Astrocyte of the cerebellum (primary cell): ENCODE measurements around the gene ABHD6.
A peak's percentile ranks its signal among the peaks of the same experiment; 100 is the strongest.
"Not testable (repeated sequence)": the region's sequence is repeated elsewhere in the genome, so short reads cannot be mapped to it uniquely, and the experiment has no call there.

Source experiments
- DNase-seq: peaks from one replicate; pipeline ENCODE4 v3.0.0-alpha.2; 2011; ENCODE audit warnings: low read depth
- H3K4me3 ChIP-seq: 2 replicates; pipeline ENCODE4 v1.5.1; 2011; ENCODE audit warnings: mild to moderate bottlenecking, low read depth, low read length, moderate library complexity
- CTCF ChIP-seq: IDR thresholded peaks from 2 replicates; pipeline ENCODE4 v1.5.1; 2012; ENCODE audit warnings: low read length, low read depth, moderate library complexity, mild to moderate bottlenecking; ENCODE audit errors: missing control alignments
- in situ Hi-C: cut with HindIII; loops from 2 replicates; pipeline ENCODE4 v1.10.0; 2017; ENCODE audit warnings: low sequenced_read_pairs

Gene ABHD6

GRCh38 chr3:58270485-58270884 is 32.9 kb downstream of the ABHD6 start:
- no peak overlapping the region for H3K4me3 ChIP-seq
- DNase-seq, result no peak
- no peak for TF ChIP-seq CTCF
- in situ Hi-C loops, result no loop called here

- peak; percentile 87 for DNase-seq
- no peak overlapping the region for H3K4me3 ChIP-seq
- in situ Hi-C loops, result no loop called here
- TF ChIP-seq CTCF, result no peak
These were observed 34.4 kb downstream of the ABHD6 start for GRCh38 chr3:58271901-58272501.

GRCh38 chr3:58272891-58273290 is 35.3 kb downstream of the ABHD6 start:
- no peak for TF ChIP-seq CTCF
- no peak for DNase-seq
- in situ Hi-C loops, result no loop called here
- no peak overlapping the region for H3K4me3 ChIP-seq

GRCh38 chr3:58273362-58273761 is 35.8 kb downstream of the ABHD6 start:
- DNase-seq, in situ Hi-C loops, H3K4me3 ChIP-seq: not testable (repeated sequence)

GRCh38 chr3:58274027-58274614 is 36.5 kb downstream of the ABHD6 start:
- H3K4me3 ChIP-seq, result no peak overlapping the region
- in situ Hi-C loops, result no loop called here
- no peak for TF ChIP-seq CTCF
- no peak for DNase-seq

GRCh38 chr3:58281069-58281468 is 43.5 kb downstream of the ABHD6 start:
- DNase-seq, result no peak
- in situ Hi-C loops, result no loop called here
- no peak overlapping the region for H3K4me3 ChIP-seq
- TF ChIP-seq CTCF, result no peak

GRCh38 chr3:58285334-58285733 is 47.7 kb downstream of the ABHD6 start:
- no peak for TF ChIP-seq CTCF
- in situ Hi-C loops, result loop anchor here (5.0 kb wide), 1 partner anchor 93 kb away; no protein-coding TSS in a partner anchor
- DNase-seq, result no peak
- H3K4me3 ChIP-seq, result no peak overlapping the region
